Retinal pigment epithelial cell (primary cell): ENCODE data around the gene FANCL.
"Not testable (repeated sequence)": the region's sequence is repeated elsewhere in the genome, so short reads cannot be mapped to it uniquely, and the experiment has no call there.

Experiments used
- DNase-seq: peaks from one replicate; pipeline ENCODE4 v3.0.0-alpha.2; 2010; ENCODE audit warnings: low read depth
- H3K4me3 ChIP-seq: 2 replicates; pipeline ENCODE4 v1.5.1; 2011; ENCODE audit warnings: mild to moderate bottlenecking, low read length, control low read depth, moderate library complexity
- TF ChIP-seq, protein P1 (sequence below): conservative IDR thresholded peaks from 2 replicates; pipeline ENCODE4 v1.5.1; 2011; ENCODE audit warnings: low read depth, low read length, control low read depth, inconsistent platforms

The FANCL gene

GRCh38 chr2:58240670-58241545 lies at the start of gene FANCL:
Gene FANCL (minus strand): TSS chr2:58241325. CDS start chr2:58241313, 12 bp downstream.
- H3K4me3 ChIP-seq, result peak within 1 kb of the TSS; percentile 75
- TF ChIP-seq, protein P1, sequence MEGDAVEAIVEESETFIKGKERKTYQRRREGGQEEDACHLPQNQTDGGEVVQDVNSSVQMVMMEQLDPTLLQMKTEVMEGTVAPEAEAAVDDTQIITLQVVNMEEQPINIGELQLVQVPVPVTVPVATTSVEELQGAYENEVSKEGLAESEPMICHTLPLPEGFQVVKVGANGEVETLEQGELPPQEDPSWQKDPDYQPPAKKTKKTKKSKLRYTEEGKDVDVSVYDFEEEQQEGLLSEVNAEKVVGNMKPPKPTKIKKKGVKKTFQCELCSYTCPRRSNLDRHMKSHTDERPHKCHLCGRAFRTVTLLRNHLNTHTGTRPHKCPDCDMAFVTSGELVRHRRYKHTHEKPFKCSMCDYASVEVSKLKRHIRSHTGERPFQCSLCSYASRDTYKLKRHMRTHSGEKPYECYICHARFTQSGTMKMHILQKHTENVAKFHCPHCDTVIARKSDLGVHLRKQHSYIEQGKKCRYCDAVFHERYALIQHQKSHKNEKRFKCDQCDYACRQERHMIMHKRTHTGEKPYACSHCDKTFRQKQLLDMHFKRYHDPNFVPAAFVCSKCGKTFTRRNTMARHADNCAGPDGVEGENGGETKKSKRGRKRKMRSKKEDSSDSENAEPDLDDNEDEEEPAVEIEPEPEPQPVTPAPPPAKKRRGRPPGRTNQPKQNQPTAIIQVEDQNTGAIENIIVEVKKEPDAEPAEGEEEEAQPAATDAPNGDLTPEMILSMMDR, result peak; percentile 4
- DNase-seq, result peak; percentile 39

- H3K4me3 ChIP-seq, result no peak overlapping the region
- TF ChIP-seq, protein P1, result no peak
- no peak for DNase-seq
Observed at GRCh38 chr2:58289029-58289428, 47.9 kb upstream of the FANCL start.

GRCh38 chr2:58283931-58284330 lies 42.8 kb upstream of the FANCL start:
- TF ChIP-seq, protein P1, result no peak
- DNase-seq, result no peak
- no peak overlapping the region for H3K4me3 ChIP-seq

DNA sequence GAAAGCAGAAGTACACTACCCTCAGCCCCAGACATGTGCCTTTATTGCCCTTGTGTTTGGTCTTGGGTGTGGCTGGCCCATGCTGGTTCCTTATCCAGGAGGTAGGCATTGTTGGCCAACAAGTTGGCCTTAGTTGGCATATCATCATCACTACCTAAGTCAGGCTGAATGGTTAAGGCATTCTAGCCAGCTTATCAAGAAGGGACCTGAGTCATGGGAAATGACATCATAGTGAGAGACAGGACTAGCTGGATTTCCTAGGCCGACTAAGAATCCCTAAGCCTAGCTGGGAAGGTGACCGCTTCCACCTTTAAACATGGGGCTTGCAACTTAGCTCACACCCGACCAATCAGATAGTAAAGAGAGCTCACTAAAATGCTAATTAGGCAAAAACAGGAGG lies 34.0 kb upstream of the FANCL start:
- H3K4me3 ChIP-seq, DNase-seq: not testable (repeated sequence)

DNA sequence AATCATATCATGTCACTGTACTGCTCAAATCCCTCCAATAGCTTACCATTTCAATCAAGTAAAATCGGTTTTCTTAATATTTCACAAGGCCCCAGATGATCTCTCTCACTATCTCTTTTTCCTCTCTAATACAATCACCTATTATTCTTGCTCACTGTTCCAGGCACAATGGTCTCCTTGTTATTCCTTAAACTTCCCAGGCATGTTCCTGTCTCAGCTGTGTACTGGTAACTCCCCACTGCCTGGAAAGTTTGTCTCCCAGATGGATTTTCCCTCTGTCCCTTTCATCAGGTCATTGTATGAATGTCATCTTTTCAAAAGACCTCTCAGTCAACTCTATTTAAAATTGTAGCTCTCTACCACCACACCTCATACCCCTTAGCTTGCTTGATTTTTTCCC lies 30.7 kb upstream of the FANCL start:
- DNase-seq, result no peak
- TF ChIP-seq, protein P1, result no peak
- no peak overlapping the region for H3K4me3 ChIP-seq

DNA sequence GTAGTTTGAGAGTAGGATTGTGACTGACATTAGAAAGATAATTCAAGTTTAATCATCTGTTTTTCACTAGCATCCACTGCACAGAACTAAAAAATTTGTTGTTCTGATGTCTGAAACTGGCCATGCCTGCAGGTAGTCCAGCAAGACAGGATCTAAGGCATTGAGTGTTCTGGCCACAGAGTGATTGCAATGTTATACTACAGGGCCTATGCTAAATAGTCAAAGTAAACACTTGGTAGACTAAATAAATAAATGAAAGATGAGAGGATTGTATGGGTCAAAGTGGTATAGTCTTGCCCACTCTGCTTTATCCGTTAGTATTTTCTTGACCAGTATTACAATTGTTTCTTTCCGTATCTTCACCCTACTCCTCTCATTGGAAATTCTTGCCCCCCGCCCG lies 27.6 kb upstream of the FANCL start:
- DNase-seq, result no peak
- TF ChIP-seq, protein P1, result no peak
- H3K4me3 ChIP-seq, result no peak overlapping the region

GRCh38 chr2:58266211-58266610 lies 25.1 kb upstream of the FANCL start:
- TF ChIP-seq, protein P1, result no peak
- DNase-seq, result no peak
- H3K4me3 ChIP-seq, result no peak overlapping the region
